HEK293T (cell line): ENCODE data around the gene TRIM10.

Experiments
- BHLHE40 ChIP-seq: fragments of 450-650 bp; IDR thresholded peaks from 2 replicates; pipeline ENCODE4 v1.6.1; 2016; ENCODE audit warnings: mild to moderate bottlenecking, moderate library complexity, borderline replicate concordance
- ELF4 ChIP-seq: fragments of 450-650 bp; IDR thresholded peaks from 2 replicates; pipeline ENCODE4 v1.6.1; 2017; ENCODE audit warnings: antibody characterized with exemption
- FOXA1 ChIP-seq: fragments of 450-650 bp; IDR thresholded peaks from 2 replicates; pipeline ENCODE4 v1.6.1; 2016; ENCODE audit warnings: mild to moderate bottlenecking
- FOXK2 ChIP-seq: fragments of 450-650 bp; IDR thresholded peaks from 2 replicates; pipeline ENCODE4 v1.6.1; 2016; ENCODE audit warnings: mild to moderate bottlenecking
- FOXM1 ChIP-seq: fragments of 450-650 bp; IDR thresholded peaks from 2 replicates; pipeline ENCODE4 v1.6.1; 2017; ENCODE audit warnings: mild to moderate bottlenecking, borderline replicate concordance
- HDGF ChIP-seq: fragments of 450-650 bp; IDR thresholded peaks from 2 replicates; pipeline ENCODE4 v1.6.1; 2017; ENCODE audit warnings: antibody characterized with exemption, borderline replicate concordance
- L3MBTL2 ChIP-seq: fragments of 450-650 bp; conservative IDR thresholded peaks from 2 replicates; pipeline ENCODE4 v1.6.1; 2016; ENCODE audit warnings: mild to moderate bottlenecking
- LEF1 ChIP-seq: fragments of 450-650 bp; IDR thresholded peaks from 2 replicates; pipeline ENCODE4 v1.6.1; 2017; ENCODE audit warnings: mild to moderate bottlenecking, borderline replicate concordance
- NFRKB ChIP-seq: fragments of 450-650 bp; IDR thresholded peaks from 2 replicates; pipeline ENCODE4 v1.6.1; 2016; ENCODE audit warnings: mild to moderate bottlenecking, moderate library complexity
- SP1 ChIP-seq: fragments of 450-650 bp; IDR thresholded peaks from 2 replicates; pipeline ENCODE4 v1.6.1; 2017
- ZNF384 ChIP-seq: fragments of 450-650 bp; IDR thresholded peaks from 2 replicates; pipeline ENCODE4 v1.6.1; 2016
- TF ChIP-seq, protein P1 (sequence below): fragments of 450-650 bp; IDR thresholded peaks from 2 replicates; pipeline ENCODE4 v1.6.1; 2016

DNA sequence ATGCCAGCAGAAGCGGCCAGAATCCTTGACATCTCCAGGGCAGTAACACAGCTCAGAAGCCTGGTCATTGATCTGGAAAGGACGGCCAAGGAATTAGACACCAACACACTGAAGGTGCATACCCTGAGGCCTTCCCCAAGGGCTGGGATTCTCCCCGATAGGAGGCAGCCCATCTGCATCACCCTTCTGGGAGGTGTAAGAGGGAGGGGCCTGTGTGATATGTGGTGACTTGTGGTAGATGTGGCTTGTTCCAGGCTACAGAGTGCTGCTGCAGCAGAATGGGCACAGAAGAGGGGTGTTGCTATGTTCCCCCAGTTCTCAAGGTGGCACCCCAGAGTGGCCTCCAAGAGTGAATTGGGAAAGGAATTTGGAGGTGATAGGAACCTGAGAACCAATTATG is 13.9 kb downstream of the TRIM10 start:
- TF ChIP-seq ELF4 = no peak
- TF ChIP-seq ZNF384 = no peak
- TF ChIP-seq L3MBTL2 = no peak
- TF ChIP-seq, protein P1, sequence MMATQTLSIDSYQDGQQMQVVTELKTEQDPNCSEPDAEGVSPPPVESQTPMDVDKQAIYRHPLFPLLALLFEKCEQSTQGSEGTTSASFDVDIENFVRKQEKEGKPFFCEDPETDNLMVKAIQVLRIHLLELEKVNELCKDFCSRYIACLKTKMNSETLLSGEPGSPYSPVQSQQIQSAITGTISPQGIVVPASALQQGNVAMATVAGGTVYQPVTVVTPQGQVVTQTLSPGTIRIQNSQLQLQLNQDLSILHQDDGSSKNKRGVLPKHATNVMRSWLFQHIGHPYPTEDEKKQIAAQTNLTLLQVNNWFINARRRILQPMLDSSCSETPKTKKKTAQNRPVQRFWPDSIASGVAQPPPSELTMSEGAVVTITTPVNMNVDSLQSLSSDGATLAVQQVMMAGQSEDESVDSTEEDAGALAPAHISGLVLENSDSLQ = no peak
- no peak for TF ChIP-seq FOXM1
- no peak for TF ChIP-seq LEF1
- TF ChIP-seq FOXK2 = no peak
- no peak for TF ChIP-seq BHLHE40
- TF ChIP-seq FOXA1 = no peak
- TF ChIP-seq HDGF = no peak
- TF ChIP-seq SP1 = no peak
- no peak for TF ChIP-seq NFRKB
